Stimulated activated CD4-positive, alpha-beta T cell treated with anti-CD3 and anti-CD28 coated beads, Interleukin-12 subunit alpha, Interleukin-12 subunit beta, amount 100 ng/mL, for 24 hours (primary cell): ENCODE measurements around the gene PLEKHJ1.
"Not testable (repeated sequence)": the region's sequence is repeated elsewhere in the genome, so short reads cannot be mapped to it uniquely, and the experiment has no call there.

Experiments used
- DNase-seq, 2 experiments: peaks; one replicate each; pipeline ENCODE4 v3.0.0-alpha.2; 2020; ENCODE audit warnings: low read depth in 2 of 2

Gene PLEKHJ1

DNA sequence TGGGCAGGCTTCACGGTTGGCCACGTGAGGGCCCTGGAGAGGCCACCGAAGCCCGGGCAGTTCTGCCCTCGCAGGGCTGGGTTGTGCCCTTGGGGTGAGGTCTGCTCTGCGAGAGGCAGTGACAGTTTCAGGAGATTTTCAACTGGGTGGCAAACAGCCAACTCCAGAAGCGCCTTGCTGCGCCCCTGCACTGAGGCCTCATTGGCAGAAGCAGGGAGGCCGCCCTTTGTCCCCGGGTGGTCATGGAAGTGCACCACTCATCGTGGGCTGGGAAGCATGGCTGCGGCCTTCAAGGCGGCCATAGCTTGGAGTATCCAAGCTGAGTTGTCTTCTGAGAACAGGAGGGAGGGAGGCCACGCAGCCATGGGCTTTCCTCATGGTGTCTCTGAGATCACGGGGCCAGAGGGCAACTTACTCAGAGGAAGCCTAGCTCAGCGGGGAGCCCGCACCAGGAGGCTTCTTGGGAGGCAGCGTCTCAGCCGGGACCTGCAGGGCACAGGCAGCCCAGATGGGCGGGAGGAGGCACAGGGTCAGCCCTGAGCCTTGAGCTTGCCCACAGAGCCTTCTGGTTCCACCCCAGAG is 14.8 kb downstream of the PLEKHJ1 start:
- DNase-seq = no peak

DNA sequence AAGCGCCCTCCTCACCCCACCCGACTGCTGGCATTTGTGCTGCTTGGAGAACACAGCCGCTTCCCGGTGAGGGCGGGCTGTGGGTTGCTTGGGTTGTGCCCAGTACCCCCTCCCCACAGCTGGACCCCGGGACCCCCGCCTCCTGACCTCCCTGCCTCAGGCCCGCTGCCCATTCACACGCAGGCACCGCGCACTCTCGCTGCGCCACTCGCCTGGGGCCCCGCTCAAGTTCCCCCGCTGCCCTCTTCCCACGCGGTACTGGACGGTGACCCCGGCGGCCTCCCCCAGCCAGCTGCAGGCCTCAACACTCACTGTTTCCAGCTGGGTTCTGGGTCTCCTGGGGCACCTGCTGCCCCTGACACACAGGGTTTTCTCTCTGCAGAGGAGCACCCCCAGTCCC is 16.4 kb downstream of the PLEKHJ1 start:
- DNase-seq = no peak

DNA sequence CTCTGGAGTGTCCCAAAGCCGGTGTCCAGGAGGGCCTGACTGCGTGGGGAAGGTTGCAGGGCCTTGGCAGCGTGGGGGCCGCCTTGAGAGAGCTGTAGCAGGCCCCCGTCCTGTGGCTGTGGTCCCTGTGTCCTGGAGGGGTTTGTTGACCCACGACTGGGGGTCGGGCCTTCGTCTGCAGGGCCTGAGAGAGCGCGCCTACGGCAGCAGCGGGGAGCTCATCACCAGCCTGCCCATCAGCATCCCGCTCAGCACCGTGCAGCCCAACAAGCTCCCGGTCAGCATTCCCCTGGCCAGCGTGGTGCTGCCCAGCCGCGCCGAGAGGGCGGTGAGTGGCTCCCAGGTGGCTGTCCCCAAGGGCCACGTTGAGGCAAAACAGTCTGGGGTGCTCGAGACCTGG is 18.5 kb downstream of the PLEKHJ1 start:
- no peak for DNase-seq

DNA sequence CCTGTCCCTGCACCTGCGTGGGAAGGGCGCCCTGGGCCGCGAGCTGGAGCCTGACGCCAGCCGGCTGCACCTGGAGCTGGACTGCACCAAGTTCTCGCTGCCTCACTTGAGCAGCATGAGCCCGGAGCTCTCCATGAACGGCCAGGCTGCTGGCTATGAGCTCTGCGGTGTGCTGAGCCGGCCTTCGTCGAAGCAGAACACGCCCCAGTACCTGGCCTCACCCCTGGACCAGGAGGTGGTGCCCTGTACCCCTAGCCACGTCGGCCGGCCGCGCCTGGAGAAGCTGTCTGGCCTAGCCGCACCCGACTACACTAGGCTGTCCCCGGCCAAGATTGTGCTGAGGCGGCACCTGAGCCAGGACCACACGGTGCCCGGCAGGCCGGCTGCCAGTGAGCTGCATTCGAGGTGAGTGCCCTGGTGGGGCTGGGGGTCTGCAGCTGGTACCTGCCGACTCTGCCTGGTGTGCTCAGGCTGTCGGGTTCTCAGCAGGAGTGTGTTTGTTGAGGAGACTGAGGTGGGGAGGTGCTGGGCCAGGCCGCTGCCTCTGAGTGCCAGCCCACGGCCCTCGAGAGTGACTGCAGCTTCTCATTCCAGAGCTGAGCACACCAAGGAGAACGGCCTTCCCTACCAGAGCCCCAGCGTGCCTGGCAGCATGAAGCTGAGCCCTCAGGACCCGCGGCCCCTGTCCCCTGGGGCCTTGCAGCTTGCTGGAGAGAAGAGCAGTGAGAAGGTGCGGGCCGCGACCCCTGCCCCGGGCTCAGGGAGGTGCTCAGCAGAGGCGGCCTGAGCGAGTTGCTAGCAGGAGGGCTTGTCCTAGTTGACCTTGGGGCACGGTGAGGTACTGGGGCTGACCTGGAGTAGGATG is 19.5 kb downstream of the PLEKHJ1 start:
- no peak for DNase-seq

DNA sequence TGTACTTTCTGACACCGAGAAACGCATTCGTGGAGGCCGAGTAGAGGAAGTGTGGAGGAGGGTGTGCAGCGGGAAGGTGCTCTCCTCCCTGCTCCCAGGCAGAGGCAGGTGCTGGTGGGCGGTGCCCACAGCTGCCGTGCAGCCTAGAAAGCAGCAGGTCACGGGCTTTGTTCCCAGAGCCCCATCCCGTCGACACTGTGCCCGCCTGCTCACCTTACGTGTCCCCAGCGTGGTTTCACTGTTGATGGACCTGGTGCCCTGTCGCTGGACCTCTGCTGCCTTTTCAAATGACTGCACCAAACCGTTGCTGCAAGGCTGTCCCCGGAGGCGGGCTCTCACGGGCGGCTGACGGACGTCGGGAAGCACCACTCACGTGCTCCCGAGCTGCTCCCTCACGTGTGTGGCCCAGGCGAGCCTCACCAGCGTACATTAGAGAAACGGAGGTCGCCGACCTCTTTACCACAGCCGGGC is 20.8 kb downstream of the PLEKHJ1 start:
- no peak for DNase-seq

DNA sequence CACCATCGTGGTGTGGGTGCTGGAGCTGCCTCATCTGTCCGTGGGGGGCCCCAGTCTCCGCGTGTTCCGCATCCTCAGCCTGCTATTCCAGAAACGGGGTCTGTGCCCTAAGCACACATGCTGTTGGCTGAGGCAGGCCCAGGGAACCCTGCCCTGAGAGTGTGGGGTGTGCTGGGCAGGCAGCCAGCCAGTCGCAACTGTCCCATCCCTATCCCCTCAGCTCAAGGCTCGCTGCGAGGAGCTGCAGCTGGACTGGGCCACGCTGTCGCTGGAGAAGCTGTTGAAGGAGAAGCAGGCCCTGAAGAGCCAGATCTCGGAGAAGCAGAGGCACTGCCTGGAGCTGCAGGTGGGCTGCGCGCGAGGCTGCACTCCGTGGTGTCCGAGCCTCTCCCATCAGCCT is 21.9 kb downstream of the PLEKHJ1 start:
- no peak for DNase-seq

DNA sequence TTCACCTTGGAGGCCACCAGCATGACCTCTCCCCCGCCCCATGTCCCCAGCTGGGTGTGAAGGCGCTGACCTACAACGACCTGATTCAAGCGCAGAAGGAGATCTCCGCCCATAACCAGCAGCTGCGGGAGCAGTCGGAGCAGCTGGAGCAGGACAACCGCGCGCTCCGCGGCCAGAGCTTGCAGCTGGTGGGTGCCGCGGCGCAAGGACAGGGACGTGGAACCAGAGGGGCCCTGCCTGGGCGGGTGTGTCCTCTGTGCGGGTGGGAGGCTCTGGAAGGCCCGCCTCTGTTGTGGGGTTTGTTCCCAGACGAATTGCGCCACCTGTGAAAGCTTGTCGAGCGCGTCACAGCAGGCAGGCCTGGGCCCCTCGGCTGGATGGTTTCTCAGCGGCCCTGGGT is 22.3 kb downstream of the PLEKHJ1 start:
- DNase-seq = no peak

DNA sequence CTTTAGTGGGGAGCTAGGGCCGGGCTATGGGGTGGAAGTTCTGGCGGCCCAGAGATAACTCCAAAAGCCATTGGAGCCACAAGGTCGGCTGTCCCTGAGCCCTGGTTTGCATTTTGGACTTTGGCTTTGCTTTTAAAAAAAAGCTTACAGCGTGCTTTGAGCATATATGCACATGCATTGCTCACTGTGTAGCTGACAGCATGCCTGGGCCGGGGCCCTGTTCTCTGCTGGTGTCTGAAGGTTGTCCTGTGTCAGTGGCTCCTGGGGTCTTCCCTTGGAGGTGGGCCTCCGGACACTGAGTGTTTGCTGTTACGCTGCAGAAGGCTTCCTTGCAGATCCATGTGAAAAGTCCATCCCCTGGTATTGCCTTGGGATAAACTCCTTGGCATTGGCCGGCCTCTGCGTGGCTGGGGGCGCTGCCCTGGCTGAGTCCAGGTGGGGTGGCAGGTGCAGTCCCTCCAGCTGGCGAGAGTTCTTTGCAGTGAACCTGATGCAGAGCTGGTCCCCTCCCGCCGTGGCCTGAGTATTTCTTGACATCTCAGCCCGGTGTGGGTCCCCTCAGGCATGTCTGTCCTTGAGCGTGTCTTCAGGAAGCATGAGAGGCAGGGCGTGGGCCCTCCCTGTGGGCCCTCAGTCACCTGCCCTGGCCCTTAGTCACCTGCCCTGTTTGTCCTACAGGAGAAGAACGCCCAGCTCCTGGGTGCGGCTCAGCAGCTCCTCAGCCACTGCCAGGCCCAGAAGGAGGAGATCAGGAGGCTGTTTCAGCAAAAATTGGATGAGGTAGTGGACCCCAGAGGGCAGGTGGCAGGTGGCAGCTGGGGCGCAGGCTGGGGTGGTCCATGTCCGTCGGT is 23.0 kb downstream of the PLEKHJ1 start:
- no peak for DNase-seq

DNA sequence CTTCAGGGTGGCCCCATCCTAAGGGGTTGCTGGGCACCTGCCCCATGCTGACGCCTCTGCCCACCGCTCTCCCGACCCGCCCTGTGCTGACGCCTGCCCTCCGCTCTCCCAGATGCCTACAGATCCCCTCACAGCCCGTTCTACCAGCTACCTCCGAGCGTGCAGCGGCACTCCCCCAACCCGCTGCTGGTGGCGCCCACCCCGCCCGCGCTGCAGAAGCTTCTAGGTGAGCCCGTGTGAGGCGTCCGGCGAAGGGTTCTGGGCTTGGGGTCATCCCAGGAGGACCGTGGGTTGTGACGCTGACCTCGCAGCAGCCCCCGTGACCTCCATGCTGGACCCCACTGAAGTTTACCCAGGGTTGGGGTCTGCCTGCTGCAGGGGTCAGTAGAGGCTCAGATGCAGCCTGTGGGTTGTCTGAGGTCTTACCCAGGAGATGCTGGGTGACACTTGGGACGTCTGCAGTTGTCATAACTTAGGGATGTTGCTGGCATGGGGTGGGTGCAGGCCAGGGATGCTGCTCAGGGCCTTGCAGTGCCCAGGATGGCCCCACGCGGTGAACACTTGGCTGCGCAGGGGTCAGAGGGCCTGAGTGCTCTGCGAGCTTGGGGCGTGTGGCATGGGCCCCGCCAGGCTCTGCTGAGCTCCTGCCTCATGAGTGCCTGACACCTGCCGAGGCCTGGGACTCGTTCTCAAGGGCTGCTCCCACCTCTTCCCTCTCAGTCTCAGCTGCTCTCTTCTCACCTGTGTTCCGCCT is 25.0 kb downstream of the PLEKHJ1 start:
- DNase-seq = no peak

DNA sequence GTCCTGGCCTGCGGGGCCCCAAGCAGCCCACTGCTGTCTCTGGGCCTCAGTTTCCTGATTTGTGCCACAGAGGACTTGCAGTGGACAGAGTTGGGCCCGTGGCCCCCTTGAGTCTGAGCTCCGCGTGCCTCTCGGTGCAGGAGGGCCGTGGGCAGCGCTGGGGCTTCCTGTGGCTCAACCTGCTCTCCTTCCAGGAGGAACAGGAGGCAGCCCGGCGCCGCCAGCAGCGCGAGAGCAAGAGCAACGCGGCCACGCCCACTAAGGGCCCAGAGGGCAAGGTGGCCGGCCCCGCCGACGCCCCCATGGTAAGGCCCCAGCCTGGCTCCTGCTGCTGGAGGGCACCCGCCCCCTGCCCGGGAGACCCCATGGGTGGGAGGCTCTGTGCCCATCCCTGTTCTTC is 25.9 kb downstream of the PLEKHJ1 start:
- no peak for DNase-seq

DNA sequence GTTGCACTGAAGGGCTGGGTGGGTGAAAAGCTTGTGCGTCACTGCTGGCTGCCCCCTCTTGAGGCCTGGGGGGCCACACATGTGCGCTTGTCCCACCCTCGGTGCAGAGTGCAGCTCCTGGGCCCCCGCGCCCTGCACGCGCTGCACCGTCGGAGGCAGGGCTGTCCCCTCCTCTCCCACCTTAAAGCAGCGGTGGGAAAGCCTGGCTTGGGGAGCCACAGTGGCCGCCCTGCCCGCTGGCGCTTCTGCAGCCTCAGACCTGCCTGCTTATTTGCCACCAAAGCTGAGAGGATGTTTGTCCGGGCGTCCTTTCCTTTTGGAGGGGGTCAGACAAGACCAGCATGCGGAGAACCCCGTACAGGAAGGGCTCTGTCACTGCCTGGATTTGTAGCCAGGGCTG is 26.7 kb downstream of the PLEKHJ1 start:
- DNase-seq = no peak

DNA sequence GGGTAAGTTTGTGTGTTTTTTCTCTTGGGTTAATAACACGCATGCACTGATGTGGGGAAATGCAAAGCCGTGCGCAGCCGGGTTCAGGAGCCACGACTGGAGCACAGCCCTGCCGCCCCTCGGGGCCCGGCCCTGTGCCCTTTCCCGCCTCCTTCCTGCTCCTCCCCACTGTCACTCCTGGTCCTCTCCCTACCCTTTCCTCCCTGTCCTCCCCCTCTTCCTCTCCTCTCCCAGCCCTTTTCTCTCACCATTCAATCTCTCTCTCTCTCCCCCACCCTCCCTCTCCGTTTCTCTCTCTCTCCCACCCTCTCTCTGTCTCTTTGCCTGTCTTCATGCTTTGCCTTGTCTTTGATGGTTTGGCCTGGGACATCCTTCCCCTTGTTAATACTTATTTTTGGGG is 27.2 kb downstream of the PLEKHJ1 start:
- DNase-seq = no peak

DNA sequence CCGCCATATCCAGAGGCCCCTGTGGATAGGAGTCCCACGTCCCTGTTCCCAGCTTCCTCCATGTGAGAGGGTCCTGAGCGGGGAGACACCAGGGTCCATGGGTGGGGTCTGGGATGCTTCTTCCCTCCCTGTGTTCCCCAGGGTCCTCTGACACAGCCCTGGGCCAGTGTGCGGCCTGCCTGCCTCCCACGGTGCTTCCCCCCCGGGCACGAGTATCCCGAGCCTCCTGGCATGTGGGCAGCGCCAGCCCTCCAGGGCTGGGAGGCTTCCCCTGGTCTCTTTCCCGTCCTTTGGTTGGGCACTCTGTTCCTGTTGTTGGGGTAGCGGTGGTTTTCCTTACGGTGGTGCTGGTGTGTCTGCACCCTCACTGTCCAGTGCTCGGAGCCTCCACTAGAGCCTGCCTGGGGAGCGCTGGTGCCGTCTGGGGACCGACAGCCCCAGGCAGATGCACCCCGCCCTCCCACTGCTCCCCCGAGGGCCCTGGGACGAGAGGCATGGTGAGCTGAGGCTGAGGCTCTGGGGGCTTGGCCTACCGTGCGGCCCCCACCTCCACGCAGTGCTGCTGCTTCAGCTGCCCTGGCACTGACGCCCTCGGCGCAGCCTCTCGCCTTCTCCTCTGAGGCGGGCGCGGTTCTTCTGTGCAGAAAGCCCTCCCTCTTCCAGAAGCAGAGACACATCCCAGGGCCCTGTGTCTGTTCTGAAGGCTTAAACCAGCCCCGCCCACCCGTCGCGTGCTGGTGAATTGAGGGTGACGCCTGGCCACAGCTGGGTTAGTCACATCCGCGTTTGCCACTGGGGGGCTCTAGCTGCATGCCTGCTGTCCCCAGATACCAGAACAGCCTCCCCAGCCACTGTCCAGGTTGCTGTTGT is 27.9 kb downstream of the PLEKHJ1 start:
- no peak for DNase-seq

DNA sequence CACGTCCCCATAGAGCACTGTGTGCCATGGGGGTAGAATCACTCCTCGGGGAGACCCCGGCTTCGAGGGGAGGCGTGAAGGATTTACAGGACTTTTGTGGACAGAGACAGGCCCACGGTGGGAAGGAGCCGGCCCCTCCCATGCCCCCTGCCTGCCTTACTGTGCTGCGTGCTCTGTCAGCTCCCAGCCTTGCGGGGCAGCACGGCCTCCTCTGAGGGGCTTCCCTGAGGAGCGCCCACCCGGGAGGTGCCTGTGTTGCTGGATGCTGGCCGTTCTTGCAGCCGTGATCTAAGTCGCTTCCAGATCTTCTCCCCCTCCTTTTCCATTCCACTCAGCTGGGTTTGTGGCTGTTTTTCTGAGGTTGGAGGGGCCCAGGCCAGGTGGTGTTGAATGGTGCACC is 29.1 kb downstream of the PLEKHJ1 start:
- DNase-seq = no peak

DNA sequence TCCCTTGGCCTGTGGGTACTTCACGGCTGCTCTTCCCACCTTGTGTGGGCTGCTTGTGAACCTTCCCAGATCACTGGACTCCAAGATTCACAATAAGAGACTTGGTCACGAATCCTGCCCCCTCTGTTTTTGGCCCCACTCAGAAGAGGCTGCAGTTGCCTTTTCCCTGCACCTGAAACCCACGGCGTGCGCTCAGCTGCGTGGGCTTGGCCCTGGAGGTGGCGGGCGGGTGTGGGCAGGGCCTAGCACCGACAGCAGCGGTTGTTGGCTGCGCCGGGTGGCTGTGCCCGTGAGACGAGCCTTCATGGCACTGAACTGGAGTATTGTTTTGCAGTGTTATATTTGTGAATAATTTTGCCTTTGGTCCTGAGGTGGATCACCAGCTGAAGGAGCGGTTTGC is 33.8 kb downstream of the PLEKHJ1 start:
- no peak for DNase-seq

DNA sequence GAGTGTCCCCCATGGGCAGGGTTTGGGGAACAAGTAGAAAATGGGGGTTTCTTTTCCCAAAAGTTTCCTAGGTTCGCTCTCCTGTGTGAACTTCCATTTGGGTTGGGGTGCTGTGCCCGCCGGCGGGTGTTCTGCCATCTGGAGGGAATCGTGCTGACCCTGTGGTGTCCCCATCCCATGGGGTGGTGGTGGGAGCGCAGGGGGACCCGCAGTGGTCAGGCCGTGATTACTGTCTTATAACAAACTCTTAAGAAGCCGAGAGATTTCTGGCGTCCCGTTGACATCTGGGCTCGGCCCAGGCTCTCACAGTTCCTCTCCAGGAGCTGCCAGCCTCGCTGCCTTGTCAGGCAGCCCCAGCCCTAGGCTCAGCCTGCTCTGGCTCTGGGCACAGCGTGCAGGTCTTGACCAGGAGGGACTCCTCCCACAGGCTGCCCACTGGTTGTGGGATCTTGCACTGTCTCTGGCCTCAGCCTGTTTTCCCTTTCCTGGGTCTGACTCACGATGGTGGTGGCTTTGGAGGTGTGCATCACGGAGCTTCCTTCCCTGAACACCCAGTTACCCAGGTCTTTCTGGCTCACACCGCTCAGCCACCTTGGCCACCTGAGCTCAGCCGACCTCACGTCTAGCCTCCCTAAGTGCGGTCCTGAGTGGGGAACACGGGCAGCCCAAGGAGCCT is 34.5 kb downstream of the PLEKHJ1 start:
- DNase-seq = no peak

DNA sequence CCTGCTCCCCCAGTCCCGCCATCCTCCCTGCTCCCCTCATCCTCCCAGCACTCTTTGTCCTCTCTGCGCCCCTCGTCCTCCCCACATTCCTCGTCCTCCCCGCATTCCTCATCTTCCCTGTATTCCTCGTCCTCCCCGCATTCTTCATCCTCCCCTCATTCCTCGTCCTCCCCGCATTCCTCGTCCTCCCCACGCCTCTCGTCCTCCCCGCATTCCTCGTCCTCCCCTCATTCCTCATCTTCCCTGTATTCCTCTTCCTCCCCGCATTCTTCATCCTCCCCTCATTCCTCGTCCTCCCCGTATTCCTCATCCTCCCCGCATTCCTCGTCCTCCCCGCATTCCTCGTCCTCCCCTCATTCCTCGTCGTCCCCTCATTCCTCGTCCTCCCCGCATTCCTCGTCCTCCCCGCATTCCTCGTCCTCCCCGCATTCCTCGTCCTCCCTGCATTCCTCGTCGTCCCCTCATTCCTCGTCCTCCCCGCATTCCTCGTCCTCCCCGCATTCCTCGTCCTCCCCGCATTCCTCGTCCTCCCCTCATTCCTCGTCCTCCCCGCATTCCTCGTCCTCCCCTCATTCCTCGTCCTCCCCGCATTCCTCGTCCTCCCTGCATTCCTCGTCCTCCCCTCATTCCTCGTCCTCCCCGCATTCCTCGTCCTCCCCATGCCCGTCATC is 35.4 kb downstream of the PLEKHJ1 start:
- not testable (repeated sequence) for DNase-seq

DNA sequence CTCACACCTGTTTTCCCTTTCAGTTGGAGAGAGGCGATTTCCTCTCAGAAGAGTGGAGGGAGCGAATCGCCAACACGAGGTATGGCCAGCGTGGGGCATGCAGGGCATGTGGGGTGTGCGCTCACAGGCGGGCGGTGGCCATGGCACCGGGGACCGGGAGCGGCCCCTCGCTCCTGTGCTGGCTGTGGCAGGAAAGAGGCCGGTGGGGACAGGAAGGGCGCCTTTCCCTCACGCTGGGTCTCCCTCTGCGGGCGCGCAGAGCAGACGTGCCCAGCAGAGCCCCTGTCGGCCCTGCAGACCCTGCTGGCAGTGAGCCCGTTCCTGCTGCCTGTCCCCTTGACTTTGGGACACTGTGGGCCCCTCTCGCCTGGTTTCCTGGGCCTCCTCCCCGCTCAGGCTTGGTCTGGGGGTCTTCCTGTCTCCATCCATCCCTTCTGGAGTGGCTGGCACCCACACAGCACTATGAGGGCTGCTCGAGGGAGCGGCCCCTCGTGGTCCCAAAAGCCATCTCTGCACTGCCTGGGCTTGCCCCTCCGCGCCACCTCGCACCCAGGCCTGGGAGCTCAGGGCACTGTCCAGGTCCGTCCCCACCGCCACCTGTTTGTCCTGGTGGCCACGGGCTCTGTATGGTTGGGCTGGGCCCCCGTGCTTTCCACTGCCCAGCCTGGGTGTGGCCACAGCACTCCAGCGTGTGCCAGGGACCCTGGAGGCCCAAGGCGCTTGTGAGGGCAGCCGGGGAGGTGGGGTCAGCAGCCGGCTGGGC is 36.1 kb downstream of the PLEKHJ1 start:
- DNase-seq = no peak

DNA sequence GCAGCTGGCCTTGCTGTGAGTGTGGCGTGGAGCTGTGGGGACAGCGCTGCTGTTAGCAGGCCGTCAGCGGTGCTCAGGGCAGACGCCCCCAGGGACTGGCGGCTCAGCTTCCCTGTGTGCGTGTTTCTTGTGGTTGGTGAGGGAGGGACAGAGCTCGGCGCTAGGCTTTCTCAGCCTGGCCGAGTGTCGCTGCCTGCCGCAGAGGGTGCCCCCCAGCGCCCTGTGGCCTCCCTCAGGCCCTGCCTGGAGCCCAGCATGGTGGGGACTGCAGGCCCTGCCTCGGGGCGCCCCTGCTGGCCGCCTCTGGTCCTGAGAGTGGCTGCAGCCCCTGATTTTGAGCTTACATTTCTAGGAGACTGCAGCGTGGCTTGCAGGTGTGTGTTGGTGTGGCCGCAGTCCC is 36.9 kb downstream of the PLEKHJ1 start:
- no peak for DNase-seq
